Ishikawa (cell line): Measurements from ENCODE around the gene ACTA2.

ENCODE experiments used
- CEBPB ChIP-seq: IDR thresholded peaks from 2 replicates; pipeline ENCODE4 v1.6.1; 2012
- CREB1 ChIP-seq: IDR thresholded peaks from 2 replicates; pipeline ENCODE4 v1.6.1; 2012; ENCODE audit warnings: low read depth
- EGR1 ChIP-seq: IDR thresholded peaks from 2 replicates; pipeline ENCODE4 v1.6.1; 2012
- EP300 ChIP-seq: IDR thresholded peaks from 2 replicates; pipeline ENCODE4 v1.6.1; 2012; ENCODE audit warnings: borderline replicate concordance
- FOXM1 ChIP-seq: IDR thresholded peaks from 2 replicates; pipeline ENCODE4 v1.6.1; 2012; ENCODE audit warnings: low read depth, borderline replicate concordance
- NFIC ChIP-seq: IDR thresholded peaks from 2 replicates; pipeline ENCODE4 v1.6.1; 2012
- RAD21 ChIP-seq: IDR thresholded peaks from 2 replicates; pipeline ENCODE4 v1.6.1; 2012; ENCODE audit warnings: low read depth
- TAF1 ChIP-seq: IDR thresholded peaks from 2 replicates; pipeline ENCODE4 v1.6.1; 2012; ENCODE audit warnings: low read depth, mild to moderate bottlenecking
- TCF12 ChIP-seq: IDR thresholded peaks from 2 replicates; pipeline ENCODE4 v1.6.1; 2012; ENCODE audit warnings: low read depth
- TEAD4 ChIP-seq: IDR thresholded peaks from 2 replicates; pipeline ENCODE4 v1.6.1; 2012
- YY1 ChIP-seq: IDR thresholded peaks from 2 replicates; pipeline ENCODE4 v1.6.1; 2012; ENCODE audit warnings: low read depth
- TF ChIP-seq, protein P1 (sequence below): IDR thresholded peaks from 2 replicates; pipeline ENCODE4 v1.6.1; 2012; ENCODE audit warnings: low read depth, mild to moderate bottlenecking
- TF ChIP-seq, protein P2 (sequence below): IDR thresholded peaks from 2 replicates; pipeline ENCODE4 v1.6.1; 2012
- TF ChIP-seq, protein P3 (sequence below): IDR thresholded peaks from 2 replicates; pipeline ENCODE4 v1.6.1; 2012

DNA sequence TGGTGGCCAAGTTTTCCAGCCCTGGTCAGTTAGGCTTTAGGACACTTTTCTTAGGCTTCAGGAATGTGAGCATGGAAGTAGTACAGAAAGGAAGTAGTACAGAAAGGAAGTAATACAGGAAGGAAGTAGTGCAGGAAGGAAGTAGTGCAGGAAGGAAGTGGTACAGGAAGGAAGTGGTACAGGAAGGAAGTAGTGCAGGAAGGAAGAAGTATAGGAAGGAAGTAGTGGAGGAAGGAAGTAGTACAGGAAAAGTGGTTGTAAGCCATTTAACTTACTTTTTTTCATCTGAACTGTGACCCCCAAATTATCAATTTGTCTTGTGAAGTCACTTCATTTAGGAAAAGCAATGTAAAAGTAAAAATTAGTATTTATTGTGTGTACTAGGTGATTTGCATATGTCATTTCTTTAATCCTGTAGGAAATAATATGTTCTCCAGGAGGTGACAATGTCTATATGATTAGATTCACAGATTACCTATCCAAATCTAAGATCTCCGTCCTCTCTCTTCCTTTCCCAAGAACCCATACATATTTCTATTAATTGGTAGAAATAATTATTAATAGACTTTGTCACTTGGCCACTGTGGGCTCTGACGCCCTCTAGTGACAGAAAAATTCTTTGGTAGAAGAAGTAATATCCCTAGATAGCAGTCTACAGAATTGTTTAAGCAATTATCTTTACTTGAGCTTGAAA is 34.1 kb upstream of the ACTA2 start:
- peak; percentile 91 for TF ChIP-seq RAD21
- no peak for TF ChIP-seq CREB1
- TF ChIP-seq YY1 = no peak
- TF ChIP-seq EP300 = no peak
- no peak for TF ChIP-seq CEBPB
- TF ChIP-seq, protein P1, sequence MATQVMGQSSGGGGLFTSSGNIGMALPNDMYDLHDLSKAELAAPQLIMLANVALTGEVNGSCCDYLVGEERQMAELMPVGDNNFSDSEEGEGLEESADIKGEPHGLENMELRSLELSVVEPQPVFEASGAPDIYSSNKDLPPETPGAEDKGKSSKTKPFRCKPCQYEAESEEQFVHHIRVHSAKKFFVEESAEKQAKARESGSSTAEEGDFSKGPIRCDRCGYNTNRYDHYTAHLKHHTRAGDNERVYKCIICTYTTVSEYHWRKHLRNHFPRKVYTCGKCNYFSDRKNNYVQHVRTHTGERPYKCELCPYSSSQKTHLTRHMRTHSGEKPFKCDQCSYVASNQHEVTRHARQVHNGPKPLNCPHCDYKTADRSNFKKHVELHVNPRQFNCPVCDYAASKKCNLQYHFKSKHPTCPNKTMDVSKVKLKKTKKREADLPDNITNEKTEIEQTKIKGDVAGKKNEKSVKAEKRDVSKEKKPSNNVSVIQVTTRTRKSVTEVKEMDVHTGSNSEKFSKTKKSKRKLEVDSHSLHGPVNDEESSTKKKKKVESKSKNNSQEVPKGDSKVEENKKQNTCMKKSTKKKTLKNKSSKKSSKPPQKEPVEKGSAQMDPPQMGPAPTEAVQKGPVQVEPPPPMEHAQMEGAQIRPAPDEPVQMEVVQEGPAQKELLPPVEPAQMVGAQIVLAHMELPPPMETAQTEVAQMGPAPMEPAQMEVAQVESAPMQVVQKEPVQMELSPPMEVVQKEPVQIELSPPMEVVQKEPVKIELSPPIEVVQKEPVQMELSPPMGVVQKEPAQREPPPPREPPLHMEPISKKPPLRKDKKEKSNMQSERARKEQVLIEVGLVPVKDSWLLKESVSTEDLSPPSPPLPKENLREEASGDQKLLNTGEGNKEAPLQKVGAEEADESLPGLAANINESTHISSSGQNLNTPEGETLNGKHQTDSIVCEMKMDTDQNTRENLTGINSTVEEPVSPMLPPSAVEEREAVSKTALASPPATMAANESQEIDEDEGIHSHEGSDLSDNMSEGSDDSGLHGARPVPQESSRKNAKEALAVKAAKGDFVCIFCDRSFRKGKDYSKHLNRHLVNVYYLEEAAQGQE = no peak
- TF ChIP-seq TEAD4 = no peak
- no peak for TF ChIP-seq NFIC
- TF ChIP-seq, protein P2, sequence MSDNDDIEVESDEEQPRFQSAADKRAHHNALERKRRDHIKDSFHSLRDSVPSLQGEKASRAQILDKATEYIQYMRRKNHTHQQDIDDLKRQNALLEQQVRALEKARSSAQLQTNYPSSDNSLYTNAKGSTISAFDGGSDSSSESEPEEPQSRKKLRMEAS = no peak
- TF ChIP-seq, protein P3, sequence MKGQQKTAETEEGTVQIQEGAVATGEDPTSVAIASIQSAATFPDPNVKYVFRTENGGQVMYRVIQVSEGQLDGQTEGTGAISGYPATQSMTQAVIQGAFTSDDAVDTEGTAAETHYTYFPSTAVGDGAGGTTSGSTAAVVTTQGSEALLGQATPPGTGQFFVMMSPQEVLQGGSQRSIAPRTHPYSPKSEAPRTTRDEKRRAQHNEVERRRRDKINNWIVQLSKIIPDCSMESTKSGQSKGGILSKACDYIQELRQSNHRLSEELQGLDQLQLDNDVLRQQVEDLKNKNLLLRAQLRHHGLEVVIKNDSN = no peak
- TF ChIP-seq TAF1 = no peak
- no peak for TF ChIP-seq FOXM1
- no peak for TF ChIP-seq EGR1
- TF ChIP-seq TCF12 = no peak
